ENCODE measurements around the gene KDM6B.

GRCh38 chr17:7798839-7799238, 35.2 kb upstream of the KDM6B start:
- TF ChIP-seq CTCF (tag by site-specific recombination; IDR thresholded peaks at IDR 0.05) = no peak
- TF ChIP-seq ZNF324 (tag by site-specific recombination; IDR thresholded peaks at IDR 0.05) = no peak
- no peak for TF ChIP-seq ZSCAN16 (tag by site-specific recombination; IDR thresholded peaks at IDR 0.05)
- no peak for TF ChIP-seq GLI2 (tag by site-specific recombination; IDR thresholded peaks at IDR 0.05; ENCODE audit: borderline replicate concordance, low read depth)
- TF ChIP-seq ZNF670 (tag by site-specific recombination; IDR thresholded peaks at IDR 0.05; ENCODE audit: low read depth) = no peak
- TF ChIP-seq ZNF121 (tag by site-specific recombination; IDR thresholded peaks at IDR 0.05) = no peak
- no peak for TF ChIP-seq ZNF26 (tag by site-specific recombination; IDR thresholded peaks at IDR 0.05)
- TF ChIP-seq ZFP69B (tag by site-specific recombination; IDR thresholded peaks at IDR 0.05) = no peak
- TF ChIP-seq ZBTB26 (tag by site-specific recombination; optimal IDR thresholded peaks at IDR 0.05) = no peak
